HepG2 (cell line): ENCODE measurements around the gene PYGO2. TPM values are rescaled to one million over a fixed set of nuclear protein-coding genes. Genes with fewer than 3 reads are reported as not detected.
A peak's percentile ranks its signal among the peaks of the same experiment; 100 is the strongest.

Experiments
- ARHGAP35 ChIP-seq: sonication (generic); formaldehyde crosslinking; IDR thresholded peaks from 2 replicates; pipeline ENCODE4 v1.9.0; 2022; ENCODE audit warnings: mild to moderate bottlenecking, inconsistent platforms, moderate library complexity, missing genetic modification reagents, borderline replicate concordance
- GATAD1 ChIP-seq: IDR thresholded peaks from 2 replicates; pipeline ENCODE4 v1.6.1; 2016; ENCODE audit warnings: missing genetic modification reagents, missing compliant biosample characterization
- HMGXB4 ChIP-seq, 2 experiments: sonication (generic) in 1 of 2; formaldehyde crosslinking in 1 of 2; IDR thresholded peaks; 2 replicates each; pipeline versions ENCODE4 v1.4.0 to v1.6.1; 2018 to 2020; ENCODE audit warnings: missing genetic modification reagents in 2 of 2, borderline replicate concordance in 1 of 2, low read depth in 1 of 2, mild to moderate bottlenecking in 1 of 2, missing biosample characterization in 1 of 2
- ZBTB49 ChIP-seq: sonication (generic); formaldehyde crosslinking; IDR thresholded peaks from 2 replicates; pipeline ENCODE4 v1.4.0; 2020; ENCODE audit warnings: missing genetic modification reagents, borderline replicate concordance
- ZFY ChIP-seq: sonication (generic); formaldehyde crosslinking; IDR thresholded peaks from 2 replicates; pipeline ENCODE4 v1.4.0; 2020; ENCODE audit warnings: missing genetic modification reagents
- ZNF142 ChIP-seq: sonication (generic); formaldehyde crosslinking; IDR thresholded peaks from 2 replicates; pipeline ENCODE4 v1.4.0; 2020; ENCODE audit warnings: missing genetic modification reagents
- ZNF275 ChIP-seq: sonication (generic); formaldehyde crosslinking; IDR thresholded peaks from 2 replicates; pipeline ENCODE4 v1.8.0; 2022; ENCODE audit warnings: missing genetic modification reagents, mild to moderate bottlenecking, inconsistent platforms, borderline replicate concordance
- ZNF331 ChIP-seq: sonication (generic); formaldehyde crosslinking; IDR thresholded peaks from 2 replicates; pipeline ENCODE4 v1.4.0; 2020; ENCODE audit warnings: missing genetic modification reagents
- ZNF510 ChIP-seq: sonication (generic); formaldehyde crosslinking; IDR thresholded peaks from 2 replicates; pipeline ENCODE4 v1.4.0; 2020; ENCODE audit warnings: low read depth, mild to moderate bottlenecking, missing genetic modification reagents
- ZNF639 ChIP-seq: conservative IDR thresholded peaks from 2 replicates; pipeline ENCODE4 v1.6.1; 2018; ENCODE audit warnings: missing genetic modification reagents
- ZNF660 ChIP-seq: sonication (generic); formaldehyde crosslinking; IDR thresholded peaks from 2 replicates; pipeline ENCODE4 v1.5.1; 2020; ENCODE audit warnings: mild to moderate bottlenecking, low read depth, missing genetic modification reagents, borderline replicate concordance
- ZNF83 ChIP-seq: sonication (generic); formaldehyde crosslinking; IDR thresholded peaks from 2 replicates; pipeline ENCODE4 v1.4.0; 2020; ENCODE audit warnings: missing genetic modification reagents, mild to moderate bottlenecking, borderline replicate concordance
- polyA plus RNA-seq, 8 experiments: library from polyadenylated mRNA; depleted of rRNA in 3 of 8; stranded (reverse) in 7 of 8; unstranded in 1 of 8; fragments of >200 nt; fragmentation: Illumina TruSeq in 4 of 8; extraction: Trizol in 4 of 8; gene quantifications; 2 replicates each; pipeline versions ENCODE4 v1.2.1 to v1.2.3, GENCODE V29; 2011 to 2016; ENCODE audit warnings: low read depth in 4 of 8, missing spikeins in 1 of 8, mixed read lengths in 1 of 8; ENCODE audit not compliant: insufficient read depth in 1 of 8
- total RNA-seq, 5 experiments: library from RNA; depleted of rRNA; stranded (reverse); fragments of >200 nt; fragmentation: Illumina TruSeq; extraction: Trizol; gene quantifications; 2 replicates each; pipeline ENCODE4 v1.2.3, GENCODE V29; 2016; ENCODE audit warnings: low read depth in 1 of 5

Gene PYGO2
- total and polyA plus RNA-seq, 2 of the 13 experiments (the other 11 are each of a cell fraction or from before 2014, with no cell fraction given), result 20.3 to 21.8 TPM

- TF ChIP-seq ZBTB49 (CRISPR knock-in tag), result 0 out of 2 replicates have a peak, but pooled peaks have one; percentile 17
- TF ChIP-seq ZNF142 (CRISPR knock-in tag), result no peak
- TF ChIP-seq HMGXB4 (CRISPR knock-in tag; IDR thresholded peaks at IDR 0.05; ENCODE audit: borderline replicate concordance in 1 of 2, low read depth in 1 of 2), result peak in 1 of 2 experiments; percentile 43; a peak in 1 of 4 replicates
- no peak; the same call in 1 of the 2 replicates for TF ChIP-seq ZNF275 (CRISPR knock-in tag)
- TF ChIP-seq ZNF83, result no peak
- no peak for TF ChIP-seq ZNF639 (CRISPR knock-in tag)
- TF ChIP-seq ZNF660 (CRISPR knock-in tag), result no peak
- peak; percentile 64; the same call in 1 of the 2 replicates for TF ChIP-seq ZFY (CRISPR knock-in tag)
- no peak for TF ChIP-seq GATAD1
- no peak for TF ChIP-seq ARHGAP35 (CRISPR knock-in tag)
- TF ChIP-seq ZNF510 (CRISPR knock-in tag), result no peak
- no peak for TF ChIP-seq ZNF331 (CRISPR knock-in tag)
These were observed 38.2 kb upstream of the PYGO2 start (continued) for GRCh38 chr1:154999571-155000410.
